H9 (cell line): Measurements from ENCODE around the gene MAEA. TPM values are rescaled to one million over a fixed set of nuclear protein-coding genes. Genes with fewer than 3 reads are reported as not detected.

Source experiments
- DNase-seq: peaks from one replicate; pipeline ENCODE4 v3.0.0-alpha.2; 2017
- H2AFZ ChIP-seq: one replicate; pipeline ENCODE4 v1.6.1; 2013; ENCODE audit warnings: mild to moderate bottlenecking, low read length, control low read depth, moderate library complexity
- H2AK5ac ChIP-seq: 2 replicates; pipeline ENCODE4 v1.6.1; 2013; ENCODE audit warnings: low read length, control low read depth, mixed read lengths; ENCODE audit not compliant: insufficient read length
- H2BK120ac ChIP-seq: one replicate; pipeline ENCODE4 v1.6.1; 2013; ENCODE audit warnings: low read depth, mild to moderate bottlenecking, low read length, control low read depth, inconsistent platforms; ENCODE audit not compliant: poor library complexity, severe bottlenecking
- H2BK12ac ChIP-seq: 2 replicates; pipeline ENCODE4 v1.6.1; 2013; ENCODE audit warnings: low read length, control low read depth, mixed read lengths, low read depth; ENCODE audit not compliant: insufficient read length
- H2BK15ac ChIP-seq: 2 replicates; pipeline ENCODE4 v1.6.1; 2013; ENCODE audit warnings: low read depth, low read length, control low read depth
- H2BK20ac ChIP-seq: one replicate; pipeline ENCODE4 v1.6.1; 2013; ENCODE audit warnings: low read depth, mild to moderate bottlenecking, low read length, control low read depth, inconsistent platforms; ENCODE audit not compliant: poor library complexity, severe bottlenecking
- H2BK5ac ChIP-seq: 2 replicates; pipeline ENCODE4 v1.6.1; 2013; ENCODE audit warnings: low read length, control low read depth, mixed read lengths; ENCODE audit not compliant: insufficient read length
- H3K14ac ChIP-seq: 2 replicates; pipeline ENCODE4 v1.6.1; 2013; ENCODE audit warnings: low read length, control low read depth; ENCODE audit not compliant: insufficient read depth
- H3K18ac ChIP-seq: 2 replicates; pipeline ENCODE4 v1.6.1; 2013; ENCODE audit warnings: low read depth, mild to moderate bottlenecking, mixed read lengths, low read length, control low read depth; ENCODE audit not compliant: insufficient read length
- H3K23ac ChIP-seq: 2 replicates; pipeline ENCODE4 v1.6.1; 2013; ENCODE audit warnings: low read length, control low read depth, mixed read lengths, low read depth; ENCODE audit not compliant: insufficient read length
- H3K23me2 ChIP-seq: 2 replicates; pipeline ENCODE4 v1.6.1; 2013; ENCODE audit warnings: low read depth, mild to moderate bottlenecking, mixed read lengths, low read length, control low read depth; ENCODE audit not compliant: insufficient read length, poor library complexity, severe bottlenecking
- H3K27ac ChIP-seq: 2 replicates; pipeline ENCODE4 v1.5.1; 2013; ENCODE audit warnings: low read length, control low read depth, mixed read lengths, low read depth; ENCODE audit not compliant: insufficient read length
- H3K27me3 ChIP-seq: 2 replicates; pipeline ENCODE4 v1.6.1; 2013; ENCODE audit warnings: low read length, control low read depth, inconsistent platforms; ENCODE audit not compliant: insufficient read depth
- H3K4ac ChIP-seq: 2 replicates; pipeline ENCODE4 v1.6.1; 2013; ENCODE audit warnings: low read depth, mild to moderate bottlenecking, control low read depth, inconsistent platforms, low read length, moderate library complexity
- H3K4me1 ChIP-seq: 2 replicates; pipeline ENCODE4 v1.6.1; 2013; ENCODE audit warnings: low read length, control low read depth, inconsistent platforms; ENCODE audit not compliant: insufficient read depth
- H3K4me2 ChIP-seq: 2 replicates; pipeline ENCODE4 v1.6.1; 2013; ENCODE audit warnings: low read length, control low read depth, mixed read lengths; ENCODE audit not compliant: insufficient read length, insufficient read depth
- H3K56ac ChIP-seq: 2 replicates; pipeline ENCODE4 v1.6.1; 2013; ENCODE audit warnings: low read depth, mild to moderate bottlenecking, mixed read lengths, low read length, control low read depth; ENCODE audit not compliant: insufficient read length
- H3K79me1 ChIP-seq: 2 replicates; pipeline ENCODE4 v1.6.1; 2013; ENCODE audit warnings: low read depth, mild to moderate bottlenecking, moderate library complexity, low read length, control low read depth, inconsistent platforms; ENCODE audit not compliant: insufficient read depth, poor library complexity, severe bottlenecking
- H3K79me2 ChIP-seq: 2 replicates; pipeline ENCODE4 v1.6.1; 2013; ENCODE audit warnings: low read length, control low read depth, inconsistent platforms; ENCODE audit not compliant: insufficient read depth
- H3K9ac ChIP-seq: 2 replicates; pipeline ENCODE4 v1.6.1; 2013; ENCODE audit warnings: low read length, control low read depth, mixed read lengths; ENCODE audit not compliant: insufficient read length; ENCODE audit errors: extremely low read depth
- H3K9me3 ChIP-seq: one replicate; pipeline ENCODE4 v1.6.1; 2013; ENCODE audit warnings: low read depth, low read length, inconsistent platforms; ENCODE audit not compliant: control insufficient read depth
- H3T11ph ChIP-seq: one replicate; pipeline ENCODE4 v1.6.1; 2013; ENCODE audit warnings: mild to moderate bottlenecking, low read length, control low read depth, inconsistent platforms
- H4K20me1 ChIP-seq: one replicate; pipeline ENCODE4 v1.6.1; 2013; ENCODE audit not compliant: control insufficient read depth, insufficient read length, insufficient read depth
- H4K5ac ChIP-seq: 2 replicates; pipeline ENCODE4 v1.6.1; 2013; ENCODE audit warnings: low read depth, mild to moderate bottlenecking, mixed read lengths, low read length, control low read depth; ENCODE audit not compliant: insufficient read length
- H4K8ac ChIP-seq: replicated peaks from 2 replicates; pipeline ENCODE4 v1.6.1; 2013; ENCODE audit warnings: low read length, control low read depth, mixed read lengths, low read depth; ENCODE audit not compliant: insufficient read length
- H4K91ac ChIP-seq: 2 replicates; pipeline ENCODE4 v1.6.1; 2013; ENCODE audit warnings: low read depth, mild to moderate bottlenecking, moderate library complexity, mixed read lengths, low read length, control low read depth; ENCODE audit not compliant: insufficient read length
- H3K27ac Mint-ChIP-seq, 3 experiments: 2 replicates in 2 of 3; 3 replicates in 1 of 3; pipeline ENCODE4 v1.8.0; 2020 to 2021; ENCODE audit warnings: mixed read lengths in 3 of 3, mild to moderate bottlenecking in 1 of 3, moderate library complexity in 1 of 3
- H3K27me3 Mint-ChIP-seq: 2 replicates; pipeline ENCODE4 v1.8.0; 2021; ENCODE audit warnings: low read depth, mild to moderate bottlenecking, moderate library complexity, mixed read lengths
- H3K36me3 Mint-ChIP-seq, 3 experiments: 2 replicates in 2 of 3; 3 replicates in 1 of 3; pipeline ENCODE4 v1.8.0; 2020 to 2021; ENCODE audit warnings: low read depth in 3 of 3, mixed read lengths in 3 of 3; ENCODE audit not compliant: insufficient read depth in 1 of 3
- H3K4me1 Mint-ChIP-seq, 2 experiments: 2 replicates each; pipeline ENCODE4 v1.8.0; 2020; ENCODE audit warnings: mixed read lengths in 2 of 2
- H3K4me3 Mint-ChIP-seq, 2 experiments: 2 replicates in 1 of 2; 3 replicates in 1 of 2; pipeline ENCODE4 v1.8.0; 2020 to 2021; ENCODE audit warnings: mild to moderate bottlenecking in 2 of 2, mixed read lengths in 2 of 2, moderate library complexity in 1 of 2
- H3K9me3 Mint-ChIP-seq, 2 experiments: 2 replicates in 1 of 2; 3 replicates in 1 of 2; pipeline ENCODE4 v1.8.0; 2020; ENCODE audit warnings: mild to moderate bottlenecking in 2 of 2, mixed read lengths in 2 of 2, moderate library complexity in 1 of 2
- CTCF ChIP-seq: fragments of 200-600 bp; sonication (generic); conservative IDR thresholded peaks from 3 replicates; pipeline ENCODE4 v1.8.0; 2021; ENCODE audit warnings: antibody characterized with exemption, mild to moderate bottlenecking
- WGBS: extraction: QIAGEN DNeasy Blood & Tissue Kit; methylation state at CpG from one replicate; pipeline ENCODE4 v1.1.7; 2013; ENCODE audit warnings: missing lambda C conversion rate, low lambda C conversion rate, mixed read lengths; ENCODE audit not compliant: insufficient read length; ENCODE audit errors: extremely low coverage; 5-methylcytosine and 5-hydroxymethylcytosine counted together
- total RNA-seq: library from RNA; stranded (reverse); gene quantifications from 2 replicates; pipeline ENCODE4 v1.2.1, GENCODE V29; 2021

MAEA gene
- total RNA-seq, 1 experiment from 2014 or later = 85.6 TPM

GRCh38 chr4:1274871-1275270, 14.8 kb upstream of the MAEA start:
- H3K9me3 Mint-ChIP-seq = peaks cover 22 to 51% of the 10 kb centered on the region in 2 experiments
- H3K4me2 ChIP-seq = no peak overlapping the region

More at GRCh38 chr4:1274871-1275270, 14.8 kb upstream of the MAEA start:
- no peak overlapping the region for H3T11ph ChIP-seq
- no peak overlapping the region for H3K14ac ChIP-seq
- no peak for TF ChIP-seq CTCF
- no peak overlapping the region for H3K56ac ChIP-seq
- no peak overlapping the region for H2BK15ac ChIP-seq
- H3K23me2 ChIP-seq = no peaks in the 10 kb centered on the region
- H3K27ac ChIP-seq = no peak overlapping the region
- no peak overlapping the region for H4K8ac ChIP-seq
- no peak for DNase-seq
- no peak overlapping the region for H3K23ac ChIP-seq
- no peak overlapping the region for H2AFZ ChIP-seq
- H3K27me3 Mint-ChIP-seq = peaks cover 33% of the 10 kb centered on the region
- no peaks in the 10 kb centered on the region for H3K9me3 ChIP-seq
- H3K4me3 Mint-ChIP-seq = no peak overlapping the region
- H3K4ac ChIP-seq = no peak overlapping the region
- H4K5ac ChIP-seq = no peak overlapping the region
- H3K36me3 Mint-ChIP-seq = peaks cover 0 to 4% (median 3%) of the 10 kb centered on the region in 3 experiments; a peak in 2 of 7 replicates
- no peak overlapping the region for H3K18ac ChIP-seq
- no peaks in the 10 kb centered on the region for H3K4me1 ChIP-seq
- no peaks in the 10 kb centered on the region for H3K79me2 ChIP-seq
- H2BK5ac ChIP-seq = no peak overlapping the region
- no peak overlapping the region for H2BK20ac ChIP-seq
- H4K20me1 ChIP-seq = no peaks in the 10 kb centered on the region
- H3K9ac ChIP-seq = no peak overlapping the region
- no CpG with 5 or more reads among the region's 9 CpGs for WGBS
- no peaks in the 10 kb centered on the region for H3K79me1 ChIP-seq
- no peak overlapping the region for H2BK12ac ChIP-seq
- H2AK5ac ChIP-seq = no peak overlapping the region
- no peak overlapping the region for H3K27ac Mint-ChIP-seq
- no peak overlapping the region for H2BK120ac ChIP-seq
- H3K4me1 Mint-ChIP-seq = no peaks in the 10 kb centered on the region
- H4K91ac ChIP-seq = no peak overlapping the region
- no peaks in the 10 kb centered on the region for H3K27me3 ChIP-seq
